Pons (tissue), 1 donor: ENCODE data around the gene GPX7.
"Not testable (repeated sequence)": the region's sequence is repeated elsewhere in the genome, so short reads cannot be mapped to it uniquely, and the experiment has no call there.

Experiments used
- DNase-seq: peaks from one replicate; pipeline ENCODE4 v3.0.0-alpha.2; 2016; ENCODE audit warnings: low spot score

Gene GPX7

DNA sequence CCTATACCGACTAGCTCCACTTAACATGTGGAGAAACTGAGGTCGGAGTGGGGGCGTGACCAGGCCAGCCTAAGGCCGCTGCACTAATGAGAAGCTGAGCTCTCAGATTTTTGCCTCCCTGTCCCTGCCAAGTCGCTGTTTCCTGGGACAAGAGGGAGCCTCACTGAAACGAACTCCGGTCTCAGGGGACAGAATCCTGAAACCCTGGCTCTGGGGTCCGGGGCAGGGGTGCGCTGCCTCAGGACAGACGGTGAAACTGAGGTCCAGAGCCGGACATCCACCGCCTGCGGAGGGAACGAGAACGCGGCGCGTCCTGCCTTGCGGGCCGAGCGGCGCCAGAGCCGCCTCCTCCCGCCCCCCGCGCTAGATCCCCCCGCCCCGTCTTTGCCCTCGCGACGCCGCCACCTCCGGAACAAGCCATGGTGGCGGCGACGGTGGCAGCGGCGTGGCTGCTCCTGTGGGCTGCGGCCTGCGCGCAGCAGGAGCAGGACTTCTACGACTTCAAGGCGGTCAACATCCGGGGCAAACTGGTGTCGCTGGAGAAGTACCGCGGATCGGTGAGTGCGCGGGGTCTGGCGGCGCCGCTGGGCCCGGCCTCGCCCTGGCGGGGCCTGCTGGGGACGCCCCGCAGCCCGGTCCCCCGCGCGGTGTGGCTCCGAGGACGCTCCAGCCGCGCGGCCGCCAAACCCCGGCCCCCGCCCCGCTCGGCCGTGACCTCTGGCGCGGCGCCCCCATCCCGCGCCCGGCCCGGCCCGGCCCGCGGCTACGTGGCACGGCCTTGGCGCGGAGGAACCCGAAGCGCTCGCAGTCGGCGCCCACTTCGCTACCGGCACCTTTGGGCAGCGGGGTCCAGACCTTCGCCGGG, at the start of gene GPX7:
Gene GPX7 (plus strand): TSS at position 381 of the 865 bp plus-strand sequence. CDS start 39 bp downstream, at position 420.
- peak; percentile 8 for DNase-seq

- DNase-seq, result peak; percentile 73
Observed at GRCh38 chr1:52552505-52553361, 49.4 kb upstream of the GPX7 start, which contains the start of gene TUT4. Gene TUT4, minus strand, starts transcription at chr1:52553092. Its CDS starts 26,812 bp downstream, at chr1:52526280.

DNA sequence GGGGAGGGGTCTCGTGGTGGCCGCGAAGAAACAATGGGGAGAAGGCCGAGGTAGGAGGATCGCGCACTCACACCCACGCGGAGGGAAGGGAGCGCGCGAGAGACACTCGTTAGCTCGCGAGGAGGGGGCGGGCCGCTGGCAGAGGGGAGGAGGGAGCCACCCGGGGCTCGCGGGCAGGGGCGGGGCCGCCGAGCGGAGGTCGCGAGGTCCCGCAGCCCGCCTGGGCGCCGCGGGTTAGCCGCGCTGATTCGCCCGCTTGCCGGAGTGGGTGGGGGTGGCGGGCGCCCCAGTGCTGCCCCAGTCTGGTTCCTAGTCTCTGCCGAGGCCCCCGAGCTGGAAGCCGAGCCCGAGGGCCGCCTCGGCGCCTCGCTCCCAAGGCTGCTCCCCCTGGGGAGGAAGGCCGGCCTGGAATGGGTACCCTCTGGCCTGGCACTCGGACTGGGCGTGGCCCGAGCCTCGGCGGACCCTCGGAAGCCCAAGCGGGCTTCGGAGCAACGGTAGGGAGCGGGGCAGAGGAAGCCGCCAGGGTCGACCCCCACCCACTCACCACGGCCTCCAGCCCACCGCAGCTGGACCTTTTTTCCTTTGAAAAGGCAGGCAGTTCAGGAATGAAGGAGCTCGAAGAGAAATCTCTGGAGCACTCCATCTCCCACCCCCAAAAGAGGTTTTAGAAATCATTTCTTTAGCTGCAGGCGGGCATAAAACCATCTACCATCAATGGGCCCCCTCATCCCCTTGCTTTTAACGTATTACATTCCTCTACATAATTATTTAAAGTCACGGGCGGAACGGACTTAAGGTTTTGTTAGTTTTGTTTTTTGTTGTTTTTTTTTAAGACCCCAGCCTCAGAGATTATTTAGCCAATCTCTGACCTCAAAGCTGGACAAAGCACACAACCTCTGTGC, 48.6 kb upstream of the GPX7 start:
- peak; percentile 63 for DNase-seq

GRCh38 chr1:52554267-52554640, 47.9 kb upstream of the GPX7 start:
- no peak for DNase-seq

DNA sequence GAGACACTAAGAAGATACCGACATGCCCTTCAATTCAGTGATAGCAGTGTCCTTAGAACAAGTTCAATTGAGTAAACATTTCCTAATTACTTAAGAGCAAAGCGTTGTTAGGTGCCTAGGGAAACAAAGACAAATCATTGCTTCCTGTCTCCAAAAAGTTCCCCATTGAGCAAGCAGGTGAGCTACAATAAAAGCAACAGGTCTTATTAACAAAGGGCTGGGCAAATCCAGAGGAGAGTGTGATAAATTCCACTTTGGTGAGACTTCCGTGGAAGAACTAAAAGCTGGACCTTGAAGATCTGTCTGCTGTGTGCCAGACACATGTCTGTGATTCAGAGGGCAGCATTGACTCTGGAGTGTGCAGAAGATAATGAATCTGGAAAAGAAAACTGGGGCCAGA, 47.4 kb upstream of the GPX7 start:
- DNase-seq, result no peak

GRCh38 chr1:52556641-52557360, 45.4 kb upstream of the GPX7 start:
- no peak for DNase-seq

DNA sequence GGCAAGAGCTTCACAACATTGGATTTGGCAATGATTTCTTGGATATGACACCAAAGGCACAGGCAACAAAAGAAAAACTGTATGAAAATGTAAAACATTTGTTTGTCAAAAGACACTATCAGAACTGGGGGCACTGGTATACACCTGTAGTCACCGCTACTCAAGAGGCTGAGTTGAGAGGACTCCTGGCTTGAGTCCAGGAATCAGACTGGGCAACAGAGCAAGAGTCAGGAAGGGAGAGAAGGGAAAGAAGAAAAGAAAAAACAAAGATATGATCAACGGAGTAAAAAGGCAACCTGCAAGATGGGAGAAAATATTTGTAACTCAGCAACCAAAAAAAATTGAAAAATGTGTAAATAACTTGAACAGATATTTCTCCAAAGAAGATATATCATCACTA, 43.2 kb upstream of the GPX7 start:
- no peak for DNase-seq

- no peak for DNase-seq
Observed at GRCh38 chr1:52559875-52560274, 42.3 kb upstream of the GPX7 start.

DNA sequence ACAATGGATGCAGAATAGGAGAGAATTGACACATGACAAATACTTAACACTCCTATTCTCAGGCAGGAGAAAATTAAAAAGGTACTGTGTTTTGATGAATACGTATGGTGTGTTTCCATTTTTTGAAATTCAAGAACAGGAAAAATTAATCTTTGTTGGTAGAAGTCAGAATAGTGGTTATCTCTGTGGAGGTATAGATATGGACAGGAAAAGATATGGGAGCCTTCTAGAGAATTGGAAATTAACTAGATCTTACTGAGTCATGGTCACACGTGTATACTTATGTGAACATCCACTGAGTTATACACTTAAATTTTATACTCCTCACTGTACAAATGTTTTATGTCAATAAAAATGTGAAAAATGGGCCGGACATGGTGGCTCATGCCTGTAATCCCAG, 39.4 kb upstream of the GPX7 start:
- no peak for DNase-seq

DNA sequence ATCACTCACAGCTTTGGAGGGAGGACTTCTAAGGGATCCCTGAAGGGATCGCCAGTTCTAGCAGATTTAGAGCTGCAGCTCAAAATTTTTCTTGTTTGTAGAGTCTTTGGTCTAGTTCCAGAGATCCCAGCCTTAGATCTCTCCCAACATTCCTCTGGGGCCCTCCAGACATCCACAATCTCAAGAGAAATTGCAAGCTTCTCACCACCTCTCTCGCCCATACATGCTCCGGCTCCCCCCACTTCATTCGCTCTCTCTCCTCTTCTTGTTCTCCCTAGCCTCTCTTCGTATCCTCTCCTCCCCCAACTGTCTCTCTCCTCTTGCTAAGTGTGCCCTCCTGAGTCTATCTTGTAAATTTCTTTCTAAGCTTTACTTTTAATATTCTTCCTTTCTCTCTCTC, 34.2 kb upstream of the GPX7 start:
- no peak for DNase-seq

- peak; percentile 43 for DNase-seq
Observed at GRCh38 chr1:52569449-52570210, 32.5 kb upstream of the GPX7 start.

GRCh38 chr1:52571783-52572182, 30.4 kb upstream of the GPX7 start:
- no peak for DNase-seq

DNA sequence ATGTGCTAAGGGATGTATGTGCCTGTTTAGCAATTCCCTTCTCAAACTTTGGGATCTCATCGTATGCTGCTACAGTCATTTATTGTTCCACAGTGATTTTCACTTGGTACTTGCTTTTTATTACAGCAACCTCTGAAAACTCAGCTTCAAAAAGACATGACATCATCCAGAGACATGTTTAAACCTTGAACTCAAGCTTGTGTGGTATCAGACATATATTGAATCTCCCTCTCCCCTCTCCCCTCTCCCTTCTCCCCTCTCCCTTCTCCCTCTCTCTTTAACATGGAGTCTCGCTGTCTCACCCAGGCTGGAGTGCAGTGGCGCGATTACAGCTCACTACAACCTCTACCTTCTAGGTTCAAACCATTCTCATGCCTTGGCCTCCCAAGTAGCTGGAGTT, 29.8 kb upstream of the GPX7 start:
- no peak for DNase-seq

- DNase-seq, result no peak
Observed at GRCh38 chr1:52574594-52574993, 27.6 kb upstream of the GPX7 start.

GRCh38 chr1:52576074-52576473, 26.1 kb upstream of the GPX7 start:
- DNase-seq, result no peak

- DNase-seq, result not testable (repeated sequence)
Observed at GRCh38 chr1:52578066-52578465, 24.1 kb upstream of the GPX7 start.

DNA sequence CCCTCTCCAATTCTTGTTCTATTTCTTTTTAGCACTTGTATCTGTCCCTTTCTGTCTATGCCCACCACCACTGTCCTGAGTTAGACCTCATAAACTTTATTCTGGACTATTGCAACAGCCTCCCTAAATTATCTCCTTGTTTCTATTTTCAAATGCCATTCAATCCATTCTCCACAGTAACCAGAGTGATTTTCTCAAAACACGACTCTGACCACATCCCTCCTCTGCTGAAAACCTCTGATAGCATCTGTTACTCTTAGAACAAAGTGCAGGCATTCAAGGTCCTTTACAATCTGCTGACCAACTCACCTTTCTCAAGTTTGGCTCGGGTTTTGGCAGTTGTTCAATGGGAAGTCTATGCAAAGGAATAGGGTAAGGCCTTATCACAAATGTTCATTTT, 22.8 kb upstream of the GPX7 start:
- DNase-seq, result no peak

DNA sequence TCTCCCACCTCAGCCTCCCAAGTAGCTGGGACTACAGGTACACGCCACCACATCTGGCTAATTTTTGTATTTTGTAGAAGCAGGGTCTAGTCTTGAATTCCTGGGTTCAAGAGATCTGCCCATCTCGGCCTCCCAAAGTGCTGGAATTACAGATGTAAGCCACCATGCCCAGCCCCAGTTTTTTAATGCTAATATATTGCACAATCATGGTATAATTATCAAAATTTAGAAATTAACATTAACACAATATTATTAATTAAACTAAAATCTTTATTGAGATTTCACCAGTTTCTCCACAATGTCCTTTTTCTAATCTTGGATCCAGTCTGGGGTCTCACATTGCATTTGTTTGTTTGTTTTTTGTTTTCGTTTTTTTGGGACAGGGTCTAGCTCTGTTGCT, 21.9 kb upstream of the GPX7 start:
- DNase-seq, result no peak

- no peak for DNase-seq
Observed at GRCh38 chr1:52582116-52582696, 20.0 kb upstream of the GPX7 start.

- no peak for DNase-seq
Observed at GRCh38 chr1:52585474-52585873, 16.7 kb upstream of the GPX7 start.
